Measurements from ENCODE around the gene ERN1.
A peak's percentile ranks its signal among the peaks of the same experiment; 100 is the strongest.
"Not testable (repeated sequence)": the region's sequence is repeated elsewhere in the genome, so short reads cannot be mapped to it uniquely, and the experiment has no call there.

ERN1 gene

DNA sequence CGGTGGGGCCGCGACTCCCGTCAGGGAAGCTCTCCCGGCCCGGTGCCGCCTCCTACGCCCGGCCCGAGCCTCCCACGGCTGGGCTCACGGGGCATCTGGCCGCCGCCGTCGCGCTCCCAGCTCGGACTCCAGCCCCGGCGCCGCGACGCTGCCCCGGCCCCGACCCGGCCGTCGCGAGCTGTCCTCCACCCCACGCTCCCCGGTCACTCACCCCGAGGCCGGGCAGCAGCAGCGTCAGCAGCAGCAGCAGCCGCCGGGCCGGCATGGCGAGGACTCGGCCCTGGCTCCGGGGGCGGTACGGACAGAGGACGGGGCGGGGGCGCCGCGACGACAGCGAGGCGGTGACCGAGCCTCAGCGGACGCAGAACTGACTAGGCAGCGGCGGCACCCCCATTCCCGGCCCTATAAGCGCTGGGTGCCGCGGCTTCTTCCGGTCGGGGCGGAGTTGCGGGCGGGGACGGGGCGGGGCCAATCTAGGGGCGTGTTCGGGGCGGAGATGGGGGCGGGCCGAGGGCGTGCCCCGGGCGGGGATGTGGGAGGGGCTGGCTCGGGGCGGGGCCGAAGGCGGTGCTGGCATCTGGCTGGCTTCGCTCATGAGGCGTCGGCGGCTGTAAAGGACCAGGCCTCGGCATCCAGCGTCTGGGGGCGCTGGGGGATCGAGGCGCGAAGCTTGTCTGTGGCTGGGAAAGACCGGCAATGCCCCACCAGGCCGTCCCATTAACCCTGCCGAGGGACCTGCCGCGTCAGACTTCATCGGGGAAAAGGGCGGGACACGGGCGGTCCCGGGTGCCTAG, at the start of gene ERN1:
Gene ERN1 (minus strand): TSS at position 380 of the 794 bp plus-strand sequence. CDS start 115 bp downstream, at position 265.
- H3K4me3 ChIP-seq (ENCODE audit: low read depth, low read length): peak within 1 kb of the TSS; percentile 79
- DNase-seq (ENCODE audit: low read depth): peak; percentile 78

DNA sequence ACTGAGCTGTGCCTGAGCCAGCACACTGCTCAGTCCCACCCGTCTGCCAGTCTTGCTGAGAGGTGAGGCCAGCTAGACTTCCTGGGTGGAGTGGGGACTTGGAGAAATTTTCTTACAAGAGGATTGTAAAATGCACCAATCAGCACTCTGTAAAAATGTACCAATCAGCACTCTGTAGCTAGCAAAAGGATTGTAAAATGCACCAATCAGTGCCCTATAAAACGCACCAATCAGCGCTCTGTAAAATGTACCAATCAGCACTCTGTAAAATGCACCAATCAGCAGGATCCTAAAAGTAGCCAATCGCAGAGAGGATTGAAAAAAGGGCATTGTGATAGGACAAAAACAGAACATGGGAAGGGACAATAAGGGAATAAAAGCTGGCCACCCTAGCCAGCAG, 49.1 kb upstream of the ERN1 start:
- not testable (repeated sequence) for DNase-seq (ENCODE audit: low read depth); H3K4me3 ChIP-seq (ENCODE audit: low read depth, low read length)

DNA sequence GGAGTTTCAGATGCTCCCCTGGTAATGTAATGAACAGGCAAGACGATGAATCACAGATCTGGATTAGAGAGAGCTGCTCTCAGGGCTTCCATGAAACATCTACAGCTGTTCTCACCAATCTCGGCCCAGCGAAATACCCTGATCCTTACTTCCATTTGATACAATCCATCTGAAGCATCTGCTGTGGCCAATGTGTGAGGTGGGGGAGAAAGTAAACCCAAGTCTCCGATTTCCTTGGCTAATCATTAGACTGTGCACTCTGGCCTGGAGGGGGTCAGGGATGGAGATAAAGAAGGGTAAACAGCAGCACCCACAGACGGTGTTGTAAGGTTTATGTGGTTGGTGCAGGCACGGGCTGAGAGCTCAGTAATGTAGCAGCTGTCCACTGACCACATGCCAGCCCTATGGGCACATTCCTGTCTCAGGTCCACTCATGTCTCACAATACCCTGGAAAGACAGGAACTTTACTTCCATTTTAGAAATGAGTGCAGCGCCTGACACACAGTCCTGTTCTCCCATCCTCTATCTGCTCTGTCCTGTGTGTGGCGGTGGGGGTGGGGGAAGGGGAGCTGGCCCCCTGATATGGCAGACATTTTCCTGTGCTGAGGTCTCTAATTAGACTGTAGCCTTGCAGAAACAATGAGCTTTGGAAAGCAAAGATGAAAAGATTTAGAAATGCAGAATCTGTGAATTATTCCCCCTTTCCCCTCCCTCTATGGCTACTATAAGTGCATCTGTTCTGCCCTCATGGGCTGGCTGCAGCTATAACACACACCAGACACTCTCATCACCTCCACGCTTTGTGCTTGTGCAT, 48.3 kb upstream of the ERN1 start:
- DNase-seq (ENCODE audit: low read depth): peak; percentile 62
- no peak overlapping the region for H3K4me3 ChIP-seq (ENCODE audit: low read depth, low read length)

DNA sequence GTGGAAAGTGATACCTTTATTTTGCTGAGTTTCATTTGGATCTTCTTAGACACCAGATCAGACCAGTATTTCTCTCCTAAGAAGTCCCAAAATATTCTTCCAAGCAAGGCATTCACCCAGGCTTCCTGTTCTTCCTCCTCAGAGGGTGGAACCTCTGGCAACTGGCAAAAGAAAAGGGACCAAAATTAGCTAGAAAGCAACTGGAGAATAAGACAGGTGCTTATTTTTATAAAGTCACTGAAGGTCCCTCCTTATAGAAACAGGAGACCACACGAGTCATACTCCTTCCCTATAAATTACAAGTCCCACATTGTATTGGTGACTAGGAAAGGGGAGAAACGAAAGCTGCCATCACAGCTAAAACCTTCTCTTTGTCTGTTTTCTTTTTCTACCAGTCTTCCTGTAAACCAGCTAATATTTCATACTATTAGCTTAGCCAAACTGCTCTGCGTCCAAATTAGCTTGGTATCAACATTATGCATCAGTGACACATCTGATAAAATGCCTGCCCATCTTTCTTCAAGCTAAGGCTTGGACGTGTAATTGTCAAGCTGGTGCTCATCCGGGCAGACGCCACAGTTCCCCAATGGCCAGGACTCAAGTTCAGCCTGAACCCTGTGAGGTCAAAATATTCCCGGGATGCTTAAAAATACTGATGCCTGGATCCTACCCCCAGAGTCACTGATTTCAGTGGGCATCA, 47.5 kb upstream of the ERN1 start:
- H3K4me3 ChIP-seq (ENCODE audit: low read depth, low read length): no peak overlapping the region
- DNase-seq (ENCODE audit: low read depth): no peak

DNA sequence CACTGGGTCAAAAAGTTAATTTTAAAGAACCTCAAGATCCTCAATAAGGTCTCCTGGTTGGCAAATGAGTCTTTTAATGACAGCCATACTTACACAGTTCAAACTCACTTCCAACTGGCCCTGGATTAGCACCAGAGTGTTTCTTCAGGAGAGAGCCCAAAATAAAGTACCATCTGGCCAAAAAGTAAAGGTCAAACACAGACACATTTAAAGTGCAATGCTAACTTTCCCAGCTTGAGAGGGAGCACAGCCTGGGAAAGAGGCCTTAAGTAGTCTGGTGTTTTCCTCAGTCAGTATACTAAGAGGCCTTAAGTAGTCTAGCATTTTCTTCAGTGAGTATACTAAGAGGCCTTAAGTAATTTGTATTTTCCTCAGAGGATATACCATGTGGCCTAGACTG, 46.6 kb upstream of the ERN1 start:
- no peak overlapping the region for H3K4me3 ChIP-seq (ENCODE audit: low read depth, low read length)
- no peak for DNase-seq (ENCODE audit: low read depth)

DNA sequence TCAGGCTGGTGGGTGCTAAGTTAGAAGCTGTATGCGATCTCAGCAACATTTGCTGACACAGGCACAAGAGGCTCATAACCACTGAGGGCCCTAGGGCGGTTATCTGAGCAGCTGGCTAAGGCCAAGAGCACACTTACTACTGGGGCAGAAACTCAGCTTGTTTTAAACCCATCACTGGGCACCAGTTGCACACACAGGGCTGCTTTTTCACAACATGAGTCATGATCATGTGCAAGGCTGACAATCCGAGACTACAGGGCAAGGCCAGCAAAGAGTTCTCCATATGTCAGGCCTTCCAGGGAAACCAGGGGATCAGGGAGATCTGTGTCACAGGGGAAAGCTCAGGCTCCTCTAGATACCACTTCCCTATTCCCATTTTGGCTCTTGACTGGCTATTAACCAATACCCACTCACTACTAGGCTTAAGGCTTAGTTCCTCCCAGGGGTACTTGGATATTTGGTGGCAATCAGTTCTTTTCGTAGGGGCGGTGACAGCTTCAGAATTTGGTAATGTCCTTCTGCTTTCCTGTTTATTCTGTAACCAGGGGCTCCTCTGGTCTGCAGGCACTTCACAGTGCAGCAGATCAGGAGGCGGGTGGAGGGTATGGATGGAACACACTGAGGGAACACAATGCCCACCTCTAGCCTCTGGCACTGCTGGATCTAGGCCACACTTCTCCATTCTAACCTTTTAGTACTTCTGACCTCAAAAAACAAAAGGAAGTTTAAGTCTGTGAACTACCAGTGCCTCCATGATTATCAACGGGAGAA, 44.9 kb upstream of the ERN1 start:
- no peak for DNase-seq (ENCODE audit: low read depth)
- H3K4me3 ChIP-seq (ENCODE audit: low read depth, low read length): no peak overlapping the region

DNA sequence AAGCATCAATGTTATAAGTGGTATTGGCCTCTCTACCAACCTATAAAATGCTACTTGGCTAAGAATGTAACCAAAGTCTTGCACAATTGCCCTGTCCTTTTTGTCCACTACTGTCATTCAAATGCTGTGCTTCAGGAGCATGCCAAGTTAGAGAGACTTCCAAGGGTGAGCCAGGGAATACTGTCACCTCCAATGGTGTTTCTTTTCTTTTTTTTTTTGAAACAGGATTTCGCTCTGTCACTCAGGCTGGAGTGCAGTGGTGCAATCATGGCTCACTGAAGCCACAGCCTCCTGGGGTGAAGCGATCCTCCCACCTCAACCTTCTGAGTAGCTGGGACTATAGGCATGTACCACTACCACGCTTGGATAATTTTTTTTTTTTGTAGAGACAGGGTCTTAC, 43.7 kb upstream of the ERN1 start:
- DNase-seq (ENCODE audit: low read depth): no peak
- no peak overlapping the region for H3K4me3 ChIP-seq (ENCODE audit: low read depth, low read length)

DNA sequence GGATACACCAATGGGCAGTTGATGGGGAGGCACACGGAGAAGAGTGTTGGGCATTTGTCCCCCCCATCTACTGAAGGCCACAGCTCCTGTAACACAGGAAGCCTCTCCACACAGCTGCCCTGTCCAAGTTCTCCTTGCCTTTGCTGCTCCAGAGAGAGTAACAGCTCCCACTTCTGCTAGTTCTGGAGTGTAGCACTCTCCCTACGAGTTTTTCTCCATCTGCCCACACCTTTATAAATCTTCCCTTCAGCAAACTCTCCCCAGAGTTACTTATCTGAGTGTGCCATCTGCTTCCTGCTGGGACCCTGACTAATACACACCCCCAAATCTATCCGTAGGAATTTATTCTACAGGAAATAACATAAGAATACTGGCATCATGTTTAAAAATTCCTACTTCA, 42.6 kb upstream of the ERN1 start:
- DNase-seq (ENCODE audit: low read depth): no peak
- H3K4me3 ChIP-seq (ENCODE audit: low read depth, low read length): no peak overlapping the region

DNA sequence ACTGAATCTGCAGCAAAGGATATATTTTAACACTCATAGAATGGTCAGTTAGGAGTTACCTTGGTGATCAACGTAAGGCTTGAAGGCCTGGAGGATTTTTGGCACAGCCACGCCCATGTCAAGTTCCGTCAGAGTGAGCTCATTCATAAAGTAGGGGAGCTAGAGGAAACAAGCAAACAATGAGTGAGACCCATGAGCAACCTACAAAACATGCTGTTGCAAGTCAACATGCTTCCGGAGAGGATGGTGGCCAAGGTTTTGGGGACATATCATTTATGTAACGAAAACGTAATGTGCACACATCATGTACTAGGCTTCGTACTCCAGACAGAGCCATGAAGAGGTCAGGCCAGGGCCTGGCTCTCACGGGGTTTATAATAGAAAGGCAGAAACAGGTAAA, 41.1 kb upstream of the ERN1 start:
- no peak for DNase-seq (ENCODE audit: low read depth)

DNA sequence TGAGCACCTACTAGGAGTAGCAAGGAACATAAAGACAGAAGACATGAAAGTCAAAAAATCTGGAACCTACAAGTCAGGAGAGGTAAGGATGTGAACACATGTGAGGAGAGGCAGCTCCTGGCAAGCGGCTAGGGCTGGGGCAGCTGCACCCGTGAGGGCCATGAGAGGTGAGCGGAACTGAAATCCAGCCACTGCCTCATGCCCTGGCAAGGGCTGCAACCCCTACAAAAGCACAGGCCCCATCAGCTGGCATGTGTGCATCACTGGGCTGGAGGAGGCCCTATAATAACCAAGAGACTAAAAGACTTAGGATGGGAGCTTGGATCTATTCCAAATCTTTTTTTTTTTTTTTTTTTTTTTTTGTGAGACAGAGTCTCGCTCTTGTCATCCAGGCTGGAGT, 40.3 kb upstream of the ERN1 start:
- no peak overlapping the region for H3K4me3 ChIP-seq (ENCODE audit: low read depth, low read length)
- DNase-seq (ENCODE audit: low read depth): no peak

More for the DNA sequence above, 41.1 kb upstream of the ERN1 start:
- no peak overlapping the region for H3K4me3 ChIP-seq (ENCODE audit: low read depth, low read length)

DNA sequence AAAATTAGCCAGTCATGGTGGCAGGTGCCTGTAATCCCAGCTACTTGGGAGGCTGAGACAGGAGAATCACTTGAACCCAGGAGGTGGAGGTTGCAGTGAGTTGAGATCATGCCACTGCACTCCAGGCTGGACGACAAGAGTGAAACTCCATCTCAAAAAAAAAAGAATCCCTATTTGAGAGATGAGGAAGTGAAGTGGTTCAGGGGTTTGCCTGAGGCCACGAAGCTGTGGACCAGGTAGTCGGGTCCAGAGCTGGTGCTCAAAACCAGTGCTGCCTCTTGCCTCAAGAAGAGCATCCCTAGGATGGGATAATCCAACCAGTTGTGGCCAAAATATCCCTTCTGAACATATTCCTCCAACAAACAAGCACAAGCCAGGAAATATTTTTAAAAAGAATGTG, 37.7 kb upstream of the ERN1 start:
- not testable (repeated sequence) for H3K4me3 ChIP-seq (ENCODE audit: low read depth, low read length); DNase-seq (ENCODE audit: low read depth)

DNA sequence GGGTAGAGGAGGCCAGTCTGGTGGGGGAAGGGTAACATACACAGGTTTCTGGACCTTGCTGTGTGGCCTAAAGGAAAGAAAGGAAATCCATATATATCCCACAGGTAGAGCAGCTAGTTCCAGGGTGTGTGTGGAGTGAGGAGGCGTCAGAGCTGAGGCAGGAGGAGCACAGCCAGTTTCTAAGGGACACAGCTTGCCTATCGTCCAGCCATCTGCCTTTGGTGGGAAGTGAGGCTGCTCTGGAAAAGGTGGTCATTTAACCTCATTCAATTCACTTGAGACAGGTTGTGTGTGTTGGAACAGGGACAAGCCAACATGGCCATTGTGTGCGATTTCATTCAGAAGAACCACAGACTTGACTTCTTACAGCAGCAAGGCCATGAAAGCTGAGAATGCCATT, 36.9 kb upstream of the ERN1 start:
- H3K4me3 ChIP-seq (ENCODE audit: low read depth, low read length): no peak overlapping the region
- DNase-seq (ENCODE audit: low read depth): no peak

DNA sequence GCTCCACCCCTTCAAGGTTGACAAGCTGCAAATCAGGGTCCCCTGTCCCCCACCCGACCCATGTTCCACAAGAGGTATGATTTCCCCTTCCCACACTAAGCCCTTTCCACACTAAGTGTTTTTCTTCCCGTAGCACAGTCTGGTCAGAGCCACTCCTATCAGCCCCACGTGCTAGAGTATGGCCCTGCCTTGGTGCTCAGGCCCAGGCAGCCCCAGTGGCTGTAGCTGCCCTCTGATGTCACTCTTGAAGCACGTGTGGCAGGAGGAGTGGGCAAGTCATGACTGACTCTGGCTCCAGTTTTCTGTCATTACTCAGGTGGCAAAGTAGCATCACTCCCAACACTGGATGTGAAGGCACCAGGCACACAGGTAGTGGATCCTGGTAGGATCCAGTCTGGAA, 35.4 kb upstream of the ERN1 start:
- DNase-seq (ENCODE audit: low read depth): no peak
- no peak overlapping the region for H3K4me3 ChIP-seq (ENCODE audit: low read depth, low read length)

DNA sequence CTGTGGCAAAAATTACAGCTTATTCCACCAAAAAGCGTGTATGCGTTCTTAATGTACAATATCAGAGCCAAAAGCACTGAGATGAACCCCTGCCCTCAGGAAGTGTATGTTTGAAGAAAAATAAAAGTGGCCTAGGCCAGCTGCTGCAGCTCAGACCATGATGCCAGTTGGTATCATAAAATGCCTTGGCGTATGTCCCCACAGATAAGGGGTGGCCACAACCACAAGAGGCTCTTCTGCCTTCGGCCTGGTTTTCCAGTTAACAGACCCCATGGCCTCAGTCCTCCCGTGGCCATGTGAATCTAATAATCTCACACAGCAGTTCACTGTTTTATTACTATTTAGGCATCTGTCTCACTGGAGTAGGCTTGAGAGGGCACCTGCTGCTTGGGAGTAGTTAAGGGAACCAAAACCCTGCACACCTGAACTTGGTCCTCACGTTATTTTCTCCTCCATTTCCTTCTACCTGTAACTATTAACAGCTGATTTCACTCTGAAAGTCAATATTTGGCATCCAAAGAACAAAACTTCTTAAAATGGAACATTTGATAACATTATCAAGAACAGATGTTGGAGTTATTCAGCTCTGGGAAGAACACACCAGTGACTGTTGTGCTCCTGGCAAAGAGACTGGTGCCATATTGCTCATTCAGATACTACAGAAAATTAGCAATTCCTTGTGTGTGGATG, 34.8 kb upstream of the ERN1 start:
- no peak for DNase-seq (ENCODE audit: low read depth)

DNA sequence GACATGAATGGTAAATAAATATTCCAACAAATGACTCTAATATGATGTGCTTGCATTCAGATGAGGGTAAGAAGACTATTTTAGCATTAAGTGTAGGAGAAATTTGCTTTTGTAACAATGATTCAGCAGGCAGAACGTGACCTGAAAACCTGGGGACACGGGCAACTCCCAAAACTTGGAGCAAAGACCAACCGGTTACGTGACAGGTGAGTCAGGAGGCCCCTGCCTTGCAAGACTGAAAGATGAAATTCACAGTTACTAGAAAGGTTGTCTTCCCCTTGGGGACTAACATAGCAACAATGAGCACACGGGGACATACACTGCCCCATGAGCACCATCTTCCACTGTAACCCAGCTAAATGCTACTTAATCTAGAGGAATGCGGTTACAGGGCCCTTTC, 33.5 kb upstream of the ERN1 start:
- no peak for DNase-seq (ENCODE audit: low read depth)
- no peak overlapping the region for H3K4me3 ChIP-seq (ENCODE audit: low read depth, low read length)

More for the DNA sequence above, 34.8 kb upstream of the ERN1 start:
- no peak overlapping the region for H3K4me3 ChIP-seq (ENCODE audit: low read depth, low read length)

DNA sequence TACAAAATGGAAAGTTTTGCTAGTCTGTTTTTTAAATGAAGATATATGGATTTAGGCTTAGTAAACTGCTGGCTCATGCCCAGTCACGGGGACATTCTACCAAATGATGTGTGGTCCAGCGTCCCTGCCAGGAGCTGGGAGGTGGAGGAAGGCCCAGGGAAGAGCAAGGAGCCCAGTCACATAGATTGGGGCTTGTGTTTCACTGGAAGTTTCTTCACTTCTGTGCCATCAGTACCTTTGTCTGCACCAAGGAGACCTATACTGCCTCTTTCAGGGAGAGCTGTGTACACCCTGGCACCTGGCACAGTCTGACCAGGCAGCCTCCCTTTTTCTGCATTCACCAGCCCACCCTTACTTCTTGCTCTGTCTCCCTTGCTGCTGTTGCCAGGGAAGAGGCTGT, 32.6 kb upstream of the ERN1 start:
- no peak for DNase-seq (ENCODE audit: low read depth)

DNA sequence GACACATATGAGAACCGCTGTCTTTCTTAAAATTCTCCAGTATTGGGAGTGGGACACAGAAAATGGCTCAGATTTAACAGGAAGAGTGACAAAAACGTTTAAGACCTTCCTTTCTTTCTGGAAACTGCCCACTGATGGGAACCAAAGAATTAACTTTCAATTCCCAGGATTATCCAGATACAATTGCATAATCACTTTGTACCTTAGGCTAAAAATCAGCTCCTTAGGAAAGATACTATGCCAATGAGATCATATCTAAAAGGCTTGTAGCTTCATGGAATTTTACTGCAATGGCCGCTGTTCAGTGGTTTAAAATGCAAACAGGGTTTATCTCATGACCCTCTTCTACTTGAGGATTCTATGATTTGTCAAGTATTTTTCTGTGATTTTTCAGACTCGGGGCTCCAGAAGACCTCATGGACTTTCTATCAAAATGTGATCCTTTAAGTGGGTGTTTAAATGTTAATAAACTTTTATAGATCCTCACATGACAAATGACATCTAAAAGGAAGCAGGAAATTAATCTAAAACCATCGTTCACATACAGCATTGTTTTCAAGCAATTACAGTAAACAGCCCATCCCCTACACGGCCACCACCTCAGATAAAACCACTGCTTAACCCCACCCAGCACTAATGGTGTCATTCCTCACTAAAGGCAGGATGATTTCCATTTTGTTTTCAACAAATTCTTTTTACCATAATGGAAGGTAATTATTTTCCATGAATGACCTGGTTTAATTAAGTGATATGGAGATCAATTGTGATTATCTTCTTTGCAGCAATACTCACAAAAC, 31.6 kb upstream of the ERN1 start:
- no peak for DNase-seq (ENCODE audit: low read depth)
- no peak overlapping the region for H3K4me3 ChIP-seq (ENCODE audit: low read depth, low read length)

More for the DNA sequence above, 32.6 kb upstream of the ERN1 start:
- H3K4me3 ChIP-seq (ENCODE audit: low read depth, low read length): no peak overlapping the region

DNA sequence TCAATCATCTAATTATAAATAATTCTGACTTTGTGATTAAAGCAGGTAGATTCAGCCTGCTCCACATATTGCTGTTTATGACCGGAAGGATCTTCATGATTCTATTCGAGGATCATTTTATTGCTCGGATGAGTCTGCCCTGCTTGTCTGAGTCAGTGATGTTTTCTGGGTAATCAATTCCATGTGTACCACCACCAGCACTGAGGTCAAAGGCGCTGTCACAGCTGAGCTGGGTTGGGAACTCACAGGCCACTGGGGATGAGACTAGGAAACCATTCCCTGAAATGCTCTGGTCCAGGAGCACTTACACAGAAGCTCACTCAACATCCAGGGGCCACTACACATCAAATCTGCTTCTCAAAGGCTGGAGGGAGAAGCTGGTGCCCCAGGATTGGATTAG, 30.4 kb upstream of the ERN1 start:
- H3K4me3 ChIP-seq (ENCODE audit: low read depth, low read length): no peak overlapping the region
- no peak for DNase-seq (ENCODE audit: low read depth)

All from skeletal muscle cell (primary cell).